IMR-90 (cell line): Measurements from ENCODE around the gene ANK3. TPM values are rescaled to one million over a fixed set of nuclear protein-coding genes. Genes with fewer than 3 reads are reported as not detected.

ENCODE experiments used
- ATAC-seq: fragments of 200-7000 bp; cut with Tn5 transposase; 2 replicates; pipeline ENCODE4 v1.9.1; 2020; ENCODE audit warnings: low read depth, mild to moderate bottlenecking, moderate library complexity
- BruUV-seq: library from RNA; stranded (reverse); fragments of 400-500 nt; replicated peaks from 2 replicates; lab custom pipeline; 2021; lab: Mats Ljungman, UMichigan
- CTCF ChIA-PET: fragments of 300-600 bp; formaldehyde crosslinking; extraction: SDS; loops from one replicate; lab custom pipeline; 2021; ENCODE audit warnings: antibody characterized with exemption; lab: Yijun Ruan, JAX
- POLR2A ChIA-PET: fragments of 300-600 bp; sonication (Branson Sonifier 250); formaldehyde crosslinking; loops from one replicate; lab custom pipeline; 2022; ENCODE audit warnings: antibody characterized with exemption; ENCODE audit not compliant: unreplicated experiment; lab: Charles Lee
- DNase-seq: peaks from one replicate; pipeline ENCODE4 v3.0.0; 2013
- H2AFZ ChIP-seq: replicated peaks from 2 replicates; pipeline ENCODE3; 2013; ENCODE audit warnings: low read length, mild to moderate bottlenecking; ENCODE audit not compliant: poor library complexity
- H2AK5ac ChIP-seq: 2 replicates; pipeline ENCODE4 v1.6.1; 2013; ENCODE audit warnings: low read depth, low read length, inconsistent platforms
- H2AK9ac ChIP-seq: replicated peaks from 2 replicates; pipeline ENCODE3; 2013; ENCODE audit warnings: mild to moderate bottlenecking, low read depth, low read length, moderate library complexity; ENCODE audit not compliant: poor library complexity
- H2BK120ac ChIP-seq: 2 replicates; pipeline ENCODE4 v1.6.1; 2013; ENCODE audit warnings: low read depth, low read length, inconsistent platforms
- H2BK15ac ChIP-seq: 3 replicates; pipeline ENCODE4 v1.6.1; 2013; ENCODE audit warnings: low read depth, low read length, inconsistent platforms
- H2BK20ac ChIP-seq: 2 replicates; pipeline ENCODE4 v1.6.1; 2013; ENCODE audit warnings: low read depth, mild to moderate bottlenecking, inconsistent platforms, low read length, moderate library complexity
- H2BK5ac ChIP-seq: 2 replicates; pipeline ENCODE4 v1.6.1; 2013; ENCODE audit warnings: mild to moderate bottlenecking, low read depth, low read length, inconsistent platforms; ENCODE audit not compliant: poor library complexity, severe bottlenecking
- H3K14ac ChIP-seq: replicated peaks from 2 replicates; pipeline ENCODE4 v1.6.1; 2013; ENCODE audit warnings: low read depth, low read length, inconsistent platforms
- H3K18ac ChIP-seq: 2 replicates; pipeline ENCODE4 v1.6.1; 2013; ENCODE audit warnings: low read depth, low read length, control low read depth
- H3K23ac ChIP-seq: 2 replicates; pipeline ENCODE4 v1.6.1; 2013; ENCODE audit warnings: low read depth, low read length, inconsistent platforms
- H3K27ac ChIP-seq: 2 replicates; pipeline ENCODE4 v1.5.1; 2013; ENCODE audit warnings: mild to moderate bottlenecking, control low read depth, low read length; ENCODE audit not compliant: insufficient read depth
- H3K27me3 ChIP-seq: 2 replicates; pipeline ENCODE4 v1.6.1; 2013; ENCODE audit warnings: low read length; ENCODE audit not compliant: control insufficient read depth, insufficient read depth
- H3K36me3 ChIP-seq: 2 replicates; pipeline ENCODE4 v1.6.1; 2013; ENCODE audit warnings: low read length, mixed read lengths; ENCODE audit not compliant: control insufficient read depth, insufficient read depth
- H3K4ac ChIP-seq: 2 replicates; pipeline ENCODE4 v1.6.1; 2013; ENCODE audit warnings: low read depth, low read length, inconsistent platforms
- H3K4me1 ChIP-seq: 2 replicates; pipeline ENCODE4 v1.6.1; 2013; ENCODE audit warnings: low read length, mixed read lengths; ENCODE audit not compliant: control insufficient read depth, insufficient read depth
- H3K4me2 ChIP-seq: 2 replicates; pipeline ENCODE4 v1.6.1; 2013; ENCODE audit warnings: low read depth, mild to moderate bottlenecking, control low read depth, low read length, moderate library complexity
- H3K4me3 ChIP-seq: 2 replicates; pipeline ENCODE4 v1.5.1; 2013; ENCODE audit warnings: low read depth, mild to moderate bottlenecking, control low read depth, low read length, moderate library complexity; ENCODE audit not compliant: insufficient read depth
- H3K56ac ChIP-seq: 2 replicates; pipeline ENCODE4 v1.6.1; 2013; ENCODE audit warnings: low read length, inconsistent platforms; ENCODE audit not compliant: insufficient read depth; ENCODE audit errors: extremely low read depth
- H3K79me1 ChIP-seq, 2 experiments: 2 replicates each; pipeline ENCODE4 v1.6.1; 2013; ENCODE audit warnings: low read length in 2 of 2, inconsistent platforms in 1 of 2, low read depth in 1 of 2
- H3K9ac ChIP-seq: 2 replicates; pipeline ENCODE4 v1.6.1; 2013; ENCODE audit warnings: low read depth, low read length, control low read depth
- H3K9me1 ChIP-seq: 2 replicates; pipeline ENCODE4 v1.6.1; 2013; ENCODE audit warnings: low read length, inconsistent platforms; ENCODE audit not compliant: insufficient read depth
- H3K9me3 ChIP-seq: 2 replicates; pipeline ENCODE4 v1.6.1; 2013; ENCODE audit warnings: low read length; ENCODE audit not compliant: control insufficient read depth, insufficient read depth
- H4K20me1 ChIP-seq: 2 replicates; pipeline ENCODE4 v1.6.1; 2013; ENCODE audit warnings: low read length, inconsistent platforms; ENCODE audit not compliant: insufficient read depth
- H4K5ac ChIP-seq: 2 replicates; pipeline ENCODE4 v1.6.1; 2013; ENCODE audit warnings: mild to moderate bottlenecking, low read depth, low read length, control low read depth
- H4K8ac ChIP-seq, 2 experiments: 2 replicates each; pipeline ENCODE4 v1.6.1; 2013; ENCODE audit warnings: low read depth in 2 of 2, low read length in 2 of 2, control low read depth in 1 of 2, inconsistent platforms in 1 of 2
- H4K91ac ChIP-seq: 2 replicates; pipeline ENCODE4 v1.6.1; 2013; ENCODE audit warnings: low read depth, low read length, inconsistent platforms; ENCODE audit not compliant: insufficient read depth
- MXI1 ChIP-seq: IDR thresholded peaks from 2 replicates; pipeline ENCODE4 v1.6.1; 2012; ENCODE audit warnings: low read depth, mild to moderate bottlenecking, low read length, moderate library complexity, borderline replicate concordance
- RAD21 ChIP-seq: IDR thresholded peaks from 2 replicates; pipeline ENCODE4 v1.6.1; 2012; ENCODE audit warnings: low read length, improper control_type of control experiment
- WGBS, 2 experiments: methylation state at CpG; one replicate each; pipeline versions ENCODE4 v1.1.5 to v1.1.7; 2013; ENCODE audit warnings: missing lambda C conversion rate in 2 of 2; ENCODE audit not compliant: insufficient read length in 1 of 2; ENCODE audit errors: extremely low coverage in 2 of 2; 5-methylcytosine and 5-hydroxymethylcytosine counted together
- dilution Hi-C: fragments of 300-500 bp; cut with HindIII; formaldehyde crosslinking; loops from one replicate; pipeline ENCODE4 v1.14.3; 2018; ENCODE audit warnings: low sequenced_read_pairs; ENCODE audit not compliant: unreplicated experiment
- in situ Hi-C: fragments of 300-500 bp; cut with MboI; formaldehyde crosslinking; loops from 3 replicates; pipeline ENCODE4 v1.14.3; 2019; ENCODE audit warnings: low sequenced_read_pairs, inconsistent platforms, mixed read lengths
- intact Hi-C: fragments of 100-400 bp; cut with micrococcal nuclease; formaldehyde crosslinking; loops from 2 replicates; pipeline ENCODE4 v1.10.0; 2022
- polyA plus RNA-seq, 3 experiments: library from polyadenylated mRNA; depleted of rRNA; stranded (reverse); fragments of >200 nt; gene quantifications; 2 replicates each; pipeline ENCODE4 v1.2.3, GENCODE V29; 2012; ENCODE audit warnings: low replicate concordance in 1 of 3
- total RNA-seq: library from RNA; depleted of rRNA; stranded (reverse); fragments of >200 nt; gene quantifications from 2 replicates; pipeline ENCODE4 v1.2.3, GENCODE V29; 2012

The ANK3 gene
- total and polyA plus RNA-seq, 2 of the 4 experiments (the other 2 are of a cell fraction), result 0.63 to 1.8 TPM

GRCh38 chr10:60335708-60336107 lies 54.0 kb downstream of the ANK3 start:
- Histone ChIP-seq H3K23ac (no peak overlapping the region), H2BK15ac (no peak overlapping the region), H3K4me3 (no peak overlapping the region), H3K27ac (no peak overlapping the region), H4K8ac (no peak overlapping the region), H3K18ac (no peak overlapping the region; the same call in 1 of the 2 replicates), H3K56ac (no peak overlapping the region), H2BK20ac (no peak overlapping the region), H3K9me1 (no peaks in the 10 kb centered on the region), H4K5ac (no peak overlapping the region), H2AFZ (no peak overlapping the region), H3K4me2 (no peak overlapping the region), H2BK5ac (no peak overlapping the region), H3K36me3 (no peaks in the 10 kb centered on the region), H2AK9ac (no peak overlapping the region), H2BK120ac (no peak overlapping the region), H3K27me3 (no peaks in the 10 kb centered on the region), H4K20me1 (no peaks in the 10 kb centered on the region), H2AK5ac (0 out of 2 replicates have a peak overlapping the region, but pooled peaks have one; percentile 24), H4K91ac (no peak overlapping the region), H3K4ac (no peak overlapping the region), H3K9ac (no peak overlapping the region), H3K9me3 (no peaks in the 10 kb centered on the region), H3K79me1 (no peaks in the 10 kb centered on the region), H3K4me1 (peaks cover 8% of the 10 kb centered on the region; the same call in 1 of the 2 replicates), H3K14ac (no peak overlapping the region)
- CTCF ChIA-PET, result interaction anchor here (1.0 kb wide), 1 partner anchor 13 kb away, joined by 3 read pairs; no protein-coding TSS in a partner anchor
- DNase-seq (no peak), ATAC-seq (no peak)
- BruUV-seq, result no TSS peak
- WGBS, 2 experiments, result 88% methylated on average over 4 of the region's 5 CpGs; no CpG with 5 or more reads in 1 of the 2 experiments
- POLR2A ChIA-PET, result no interaction called here
- intact Hi-C loops (no loop called here), in situ Hi-C loops (no loop called here), dilution Hi-C loops (no loop called here)
- peak; percentile 14; the same call in 1 of the 2 replicates for TF ChIP-seq RAD21
- no peak for TF ChIP-seq MXI1
